GM23338 (cell line): ENCODE data around the gene RMND5B. TPM values are rescaled to one million over a fixed set of nuclear protein-coding genes. Genes with fewer than 3 reads are reported as not detected.

Source experiments
- ATAC-seq: fragments of 200-7000 bp; cut with Tn5 transposase; 3 replicates; pipeline ENCODE4 v1.9.1; 2020
- DNase-seq: peaks from one replicate; pipeline ENCODE4 v3.0.0-alpha.2; 2015; ENCODE audit warnings: low spot score
- H2AFZ ChIP-seq: fragments of 200-600 bp; sonication (generic); 2 replicates; pipeline ENCODE4 v1.8.0; 2016; ENCODE audit warnings: antibody characterized with exemption, mild to moderate bottlenecking, moderate library complexity
- H3F3A ChIP-seq: fragments of 200-600 bp; sonication (generic); replicated peaks from 2 replicates; pipeline ENCODE4 v1.8.0; 2017; ENCODE audit warnings: antibody characterized with exemption, mixed run types, low read depth
- H3K27ac ChIP-seq: fragments of 200-600 bp; sonication (generic); 2 replicates; pipeline ENCODE4 v1.6.1; 2016; ENCODE audit warnings: low read depth
- H3K27me3 ChIP-seq: fragments of 200-600 bp; sonication (generic); 2 replicates; pipeline ENCODE4 v1.8.0; 2016; ENCODE audit warnings: mild to moderate bottlenecking, mixed run types, moderate library complexity; ENCODE audit not compliant: insufficient read depth
- H3K36me3 ChIP-seq: fragments of 200-600 bp; sonication (generic); 2 replicates; pipeline ENCODE4 v1.8.0; 2016; ENCODE audit warnings: mild to moderate bottlenecking; ENCODE audit not compliant: insufficient read depth
- H3K4me1 ChIP-seq: fragments of 200-600 bp; sonication (generic); 2 replicates; pipeline ENCODE4 v1.8.0; 2016; ENCODE audit warnings: mild to moderate bottlenecking, moderate library complexity; ENCODE audit not compliant: insufficient read depth
- H3K4me2 ChIP-seq: fragments of 200-600 bp; sonication (generic); 2 replicates; pipeline ENCODE4 v1.7.1; 2017; ENCODE audit warnings: mixed run types
- H3K4me3 ChIP-seq: fragments of 200-600 bp; sonication (generic); 2 replicates; pipeline ENCODE4 v1.6.1; 2016; ENCODE audit warnings: mixed run types
- H3K79me2 ChIP-seq: fragments of 200-600 bp; sonication (generic); replicated peaks from 2 replicates; pipeline ENCODE4 v1.8.0; 2017; ENCODE audit warnings: mild to moderate bottlenecking; ENCODE audit not compliant: insufficient read depth
- H3K9me2 ChIP-seq: fragments of 200-600 bp; sonication (generic); 2 replicates; pipeline ENCODE4 v1.8.0; 2017; ENCODE audit not compliant: insufficient read depth
- H4K20me1 ChIP-seq: fragments of 200-600 bp; sonication (generic); replicated peaks from 2 replicates; pipeline ENCODE4 v1.8.0; 2017; ENCODE audit warnings: mild to moderate bottlenecking; ENCODE audit not compliant: insufficient read depth
- H3K27ac Mint-ChIP-seq: 2 replicates; pipeline ENCODE4 v1.8.0; 2020; ENCODE audit warnings: inconsistent platforms, mild to moderate bottlenecking, moderate library complexity, mixed read lengths
- H3K27me3 Mint-ChIP-seq: 3 replicates; pipeline ENCODE4 v1.8.0; 2022; ENCODE audit warnings: low read depth, mild to moderate bottlenecking, moderate library complexity, mixed read lengths, inconsistent platforms; ENCODE audit not compliant: insufficient read depth, poor library complexity
- H3K36me3 Mint-ChIP-seq: 3 replicates; pipeline ENCODE4 v1.8.0; 2021; ENCODE audit warnings: low read depth, mild to moderate bottlenecking, inconsistent platforms, moderate library complexity, mixed read lengths
- H3K4me1 Mint-ChIP-seq: 3 replicates; pipeline ENCODE4 v1.8.0; 2020; ENCODE audit warnings: mild to moderate bottlenecking, inconsistent platforms, mixed read lengths
- H3K4me3 Mint-ChIP-seq: 3 replicates; pipeline ENCODE4 v1.8.0; 2021; ENCODE audit warnings: moderate library complexity, mild to moderate bottlenecking, inconsistent platforms, mixed read lengths
- H3K9me3 Mint-ChIP-seq: 3 replicates; pipeline ENCODE4 v1.8.0; 2020; ENCODE audit warnings: moderate library complexity, mild to moderate bottlenecking, inconsistent platforms, mixed read lengths
- CTCF ChIP-seq, 2 experiments: fragments of 200-600 bp in 1 of 2; sonication (generic) in 1 of 2; conservative IDR thresholded peaks; 2 replicates each; pipeline versions ENCODE4 v1.5.1 to v1.6.1; 2016 to 2017; ENCODE audit warnings: antibody characterized with exemption in 2 of 2, low read depth in 2 of 2, mild to moderate bottlenecking in 2 of 2, moderate library complexity in 1 of 2
- ETS1 ChIP-seq: IDR thresholded peaks from 2 replicates; pipeline ENCODE4 v1.6.1; 2016; ENCODE audit warnings: antibody characterized with exemption
- EZH2 ChIP-seq: fragments of 200-600 bp; sonication (generic); IDR thresholded peaks from one replicate; pipeline ENCODE4 v1.8.0; 2017; ENCODE audit warnings: antibody characterized with exemption, mild to moderate bottlenecking, low read depth; ENCODE audit not compliant: unreplicated experiment
- POLR2AphosphoS5 ChIP-seq: IDR thresholded peaks from 2 replicates; pipeline ENCODE4 v1.6.1; 2016; ENCODE audit warnings: antibody characterized with exemption, low read depth
- REST ChIP-seq: IDR thresholded peaks from one replicate; pipeline ENCODE4 v1.6.1; 2018; ENCODE audit warnings: antibody characterized with exemption; ENCODE audit not compliant: unreplicated experiment
- STAT1 ChIP-seq: IDR thresholded peaks from one replicate; pipeline ENCODE4 v1.6.1; 2016; ENCODE audit warnings: antibody characterized with exemption; ENCODE audit not compliant: unreplicated experiment
- ZNF114 ChIP-seq: fragments of 250-450 bp; sonication (Bioruptor Pico); IDR thresholded peaks from 2 replicates; pipeline ENCODE4 v1.5.0; 2020; ENCODE audit warnings: mild to moderate bottlenecking, moderate library complexity
- ZNF331 ChIP-seq: fragments of 250-450 bp; sonication (Bioruptor Pico); IDR thresholded peaks from 2 replicates; pipeline ENCODE4 v1.5.0; 2020; ENCODE audit warnings: low read depth, mild to moderate bottlenecking, moderate library complexity
- ZNF462 ChIP-seq: fragments of 250-450 bp; sonication (Bioruptor Pico); IDR thresholded peaks from 2 replicates; pipeline ENCODE4 v1.5.0; 2020; ENCODE audit warnings: mild to moderate bottlenecking, moderate library complexity
- polyA plus RNA-seq: library from polyadenylated mRNA; unstranded; fragments of >200 nt; fragmentation: Nextera tagmentation; extraction: Ambion mirVana; gene quantifications from 2 replicates; pipeline ENCODE4 v1.2.1, GENCODE V29; 2016
- total RNA-seq: library from RNA; depleted of rRNA; stranded (reverse); fragments of >200 nt; shearing (Covaris generic); gene quantifications from 2 replicates; pipeline ENCODE4 v1.2.3, GENCODE V29; 2014

The RMND5B gene
- total and polyA plus RNA-seq, 2 experiments from 2014 or later = 47.5 to 101 TPM

- H3K4me1 Mint-ChIP-seq = peaks cover 22% of the 10 kb centered on the region
- H3K4me2 ChIP-seq = no peak overlapping the region
- no peak overlapping the region for H3K4me3 ChIP-seq
- H3K27ac ChIP-seq = no peak overlapping the region
- H3F3A ChIP-seq = 0 out of 2 replicates have a peak, but pooled peaks cover 2% of the 10 kb centered on the region
- H3K27ac Mint-ChIP-seq = no peak overlapping the region
- no peaks in the 10 kb centered on the region for H3K79me2 ChIP-seq
- no peak for ATAC-seq
- no peak for TF ChIP-seq ZNF331 (CRISPR knock-in tag)
- no peak overlapping the region for H2AFZ ChIP-seq
- no peaks in the 10 kb centered on the region for H3K36me3 Mint-ChIP-seq
- no peak for DNase-seq
- no peaks in the 10 kb centered on the region for H4K20me1 ChIP-seq
- H3K9me3 Mint-ChIP-seq = no peaks in the 10 kb centered on the region; the same call in 2 of the 3 replicates
- no peak overlapping the region for H3K4me3 Mint-ChIP-seq
- no peaks in the 10 kb centered on the region for H3K9me2 ChIP-seq
- H3K27me3 Mint-ChIP-seq = peaks cover 2% of the 10 kb centered on the region
- H3K27me3 ChIP-seq = no peaks in the 10 kb centered on the region
- H3K4me1 ChIP-seq = peaks cover 26% of the 10 kb centered on the region; the same call in 1 of the 2 replicates
- H3K36me3 ChIP-seq = no peaks in the 10 kb centered on the region
These were observed 45.5 kb upstream of the RMND5B start for GRCh38 chr5:178085316-178085715.

GRCh38 chr5:178086266-178086665 is 44.5 kb upstream of the RMND5B start:
- DNase-seq (peak; percentile 75), ATAC-seq (peak; percentile 89)
- H3K79me2 ChIP-seq = no peaks in the 10 kb centered on the region
- peak overlapping the region; percentile 49 for H3K4me3 ChIP-seq
- peak overlapping the region; percentile 74 for H3K4me2 ChIP-seq
- Mint-ChIP-seq H3K9me3 (peaks cover 2% of the 10 kb centered on the region; the same call in 2 of the 3 replicates), H3K36me3 (no peaks in the 10 kb centered on the region), H3K27me3 (peaks cover 2% of the 10 kb centered on the region), H3K27ac (no peak overlapping the region), H3K4me3 (no peak overlapping the region), H3K4me1 (peaks cover 22% of the 10 kb centered on the region)
- peaks cover 26% of the 10 kb centered on the region; the same call in 1 of the 2 replicates for H3K4me1 ChIP-seq
- H3K27ac ChIP-seq = no peak overlapping the region
- no peaks in the 10 kb centered on the region for H3K9me2 ChIP-seq
- H2AFZ ChIP-seq = peak overlapping the region; percentile 97
- 0 out of 2 replicates have a peak, but pooled peaks cover 2% of the 10 kb centered on the region for H3F3A ChIP-seq
- no peaks in the 10 kb centered on the region for H4K20me1 ChIP-seq
- no peaks in the 10 kb centered on the region for H3K27me3 ChIP-seq
- H3K36me3 ChIP-seq = no peaks in the 10 kb centered on the region
- TF ChIP-seq EZH2 (no peak), POLR2AphosphoS5 (no peak), ZNF331 (CRISPR knock-in tag) (no peak), CTCF (conservative IDR thresholded peaks at IDR 0.05; ENCODE audit: low read depth in 2 of 2) (no peak), STAT1 (no peak), REST (no peak), ZNF462 (no peak), ZNF114 (CRISPR knock-in tag) (no peak), ETS1 (no peak)
